ENCODE results near the gene CXCL5.

CXCL5 gene

DNA sequence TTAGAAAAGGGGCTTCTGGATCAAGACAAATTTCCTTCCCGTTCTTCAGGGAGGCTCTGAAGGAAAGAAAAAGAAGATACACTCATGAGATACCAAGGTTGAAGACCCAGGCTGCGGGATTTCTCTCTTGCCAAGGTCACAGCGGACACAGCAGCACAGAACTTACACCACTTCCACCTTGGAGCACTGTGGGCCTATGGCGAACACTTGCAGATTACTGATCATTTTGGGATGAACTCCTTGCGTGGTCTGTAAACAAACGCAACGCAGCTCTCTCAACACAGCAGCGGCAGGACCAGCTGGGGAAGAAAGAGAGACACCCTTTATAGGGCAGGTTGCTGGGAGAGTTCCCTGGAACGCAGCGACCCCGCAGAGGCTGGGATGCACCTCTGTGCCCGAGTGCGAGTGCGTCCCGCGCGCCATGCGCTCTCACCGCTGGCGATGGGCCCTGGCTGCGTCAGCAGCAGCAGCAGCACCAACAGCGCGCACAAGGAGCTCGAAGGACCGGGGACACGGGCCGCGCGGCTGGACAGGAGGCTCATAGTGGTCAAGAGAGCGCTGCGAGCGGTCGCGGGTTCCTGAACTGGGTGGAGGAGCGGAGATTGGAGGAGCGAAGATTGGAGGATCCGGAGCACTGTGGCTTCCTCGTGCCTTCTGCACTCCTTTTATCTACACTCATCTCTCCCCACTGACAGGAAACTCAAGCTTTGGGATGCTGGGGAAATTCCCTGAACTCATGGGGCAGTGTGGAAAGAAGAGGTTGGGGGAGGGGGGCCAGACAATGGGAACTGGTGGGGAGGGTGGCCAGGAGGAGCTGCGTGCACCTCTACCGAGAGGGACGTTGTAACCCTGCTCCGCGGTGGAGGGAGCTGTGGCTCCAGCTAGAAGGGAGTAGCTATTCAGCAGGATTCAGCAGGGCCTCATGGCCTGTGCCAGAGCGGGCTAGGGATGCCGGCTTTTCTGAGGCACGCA is at the start of gene CXCL5:
TSS of gene CXCL5 (minus strand) at position 638 of the 972 bp plus-strand sequence. CDS start at position 542, 96 bp downstream.
- H3K4me3 ChIP-seq (ENCODE audit: low read depth, low read length), result no peak within 1 kb of the TSS
- TF ChIP-seq, protein P1, sequence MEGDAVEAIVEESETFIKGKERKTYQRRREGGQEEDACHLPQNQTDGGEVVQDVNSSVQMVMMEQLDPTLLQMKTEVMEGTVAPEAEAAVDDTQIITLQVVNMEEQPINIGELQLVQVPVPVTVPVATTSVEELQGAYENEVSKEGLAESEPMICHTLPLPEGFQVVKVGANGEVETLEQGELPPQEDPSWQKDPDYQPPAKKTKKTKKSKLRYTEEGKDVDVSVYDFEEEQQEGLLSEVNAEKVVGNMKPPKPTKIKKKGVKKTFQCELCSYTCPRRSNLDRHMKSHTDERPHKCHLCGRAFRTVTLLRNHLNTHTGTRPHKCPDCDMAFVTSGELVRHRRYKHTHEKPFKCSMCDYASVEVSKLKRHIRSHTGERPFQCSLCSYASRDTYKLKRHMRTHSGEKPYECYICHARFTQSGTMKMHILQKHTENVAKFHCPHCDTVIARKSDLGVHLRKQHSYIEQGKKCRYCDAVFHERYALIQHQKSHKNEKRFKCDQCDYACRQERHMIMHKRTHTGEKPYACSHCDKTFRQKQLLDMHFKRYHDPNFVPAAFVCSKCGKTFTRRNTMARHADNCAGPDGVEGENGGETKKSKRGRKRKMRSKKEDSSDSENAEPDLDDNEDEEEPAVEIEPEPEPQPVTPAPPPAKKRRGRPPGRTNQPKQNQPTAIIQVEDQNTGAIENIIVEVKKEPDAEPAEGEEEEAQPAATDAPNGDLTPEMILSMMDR (IDR thresholded peaks at IDR 0.05; ENCODE audit: low read depth, low read length, missing control alignments), result no peak
- DNase-seq (ENCODE audit: low read depth), result no peak

DNA sequence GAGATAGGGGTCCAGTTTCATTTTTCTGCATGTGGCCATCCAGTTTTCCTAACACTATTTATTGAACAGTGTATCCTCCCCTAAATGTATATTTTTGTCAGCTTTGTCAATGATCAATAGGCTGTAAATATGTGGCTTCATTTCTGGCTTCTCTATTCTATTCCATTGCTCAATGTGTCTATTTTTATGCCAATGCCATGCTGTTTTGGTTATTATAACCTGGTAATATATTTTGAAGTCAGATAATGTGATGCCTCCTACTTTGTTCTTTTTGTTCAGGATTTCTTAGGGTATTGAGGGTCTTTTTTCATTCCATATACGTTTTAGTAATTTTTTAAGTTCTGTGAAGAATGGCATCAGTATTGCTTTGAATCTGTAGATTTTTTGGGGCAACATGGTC is 48.7 kb upstream of the CXCL5 start:
- TF ChIP-seq, protein P1 (IDR thresholded peaks at IDR 0.05; ENCODE audit: low read depth, low read length, missing control alignments), result no peak
- no peak overlapping the region for H3K4me3 ChIP-seq (ENCODE audit: low read depth, low read length)
- DNase-seq (ENCODE audit: low read depth), result no peak

DNA sequence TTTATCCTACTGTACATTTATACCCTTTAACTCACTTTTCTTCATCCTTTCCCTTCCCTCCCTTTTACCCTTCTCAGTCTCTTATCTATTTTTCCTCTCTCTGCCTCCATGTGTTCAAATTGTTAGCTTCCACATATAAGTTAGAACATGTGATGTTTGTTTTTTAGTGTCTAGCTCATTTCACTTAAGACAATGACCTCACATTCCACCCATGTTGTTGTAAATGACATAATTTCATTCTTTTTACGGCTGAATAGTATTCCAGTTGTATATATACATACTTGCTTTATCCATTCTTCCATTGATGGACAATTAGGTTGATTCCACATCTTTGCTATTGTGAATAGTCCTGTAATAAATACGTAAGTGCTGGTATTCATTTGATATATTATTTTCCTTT is 47.3 kb upstream of the CXCL5 start:
- H3K4me3 ChIP-seq (ENCODE audit: low read depth, low read length), result no peak overlapping the region
- no peak for DNase-seq (ENCODE audit: low read depth)
- TF ChIP-seq, protein P1 (IDR thresholded peaks at IDR 0.05; ENCODE audit: low read depth, low read length, missing control alignments), result no peak

DNA sequence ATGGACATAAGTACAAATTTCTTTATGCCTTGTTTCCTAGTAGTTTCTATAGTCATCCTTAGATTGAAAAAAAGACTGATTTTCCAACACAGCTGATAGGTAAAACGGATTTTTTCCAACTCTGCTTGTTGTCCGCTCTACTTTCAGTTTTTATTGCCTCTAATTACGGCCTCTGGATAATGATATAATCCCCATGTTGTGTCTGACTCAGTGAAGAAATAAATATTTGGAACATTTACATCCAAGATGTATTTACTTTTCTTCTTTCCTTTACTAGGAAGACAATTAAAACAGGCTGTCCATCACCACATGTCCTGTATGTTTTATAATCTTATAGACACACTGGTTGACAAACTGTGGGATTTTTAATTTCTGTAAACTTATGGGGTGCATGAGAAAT is 46.8 kb upstream of the CXCL5 start:
- no peak overlapping the region for H3K4me3 ChIP-seq (ENCODE audit: low read depth, low read length)
- TF ChIP-seq, protein P1 (IDR thresholded peaks at IDR 0.05; ENCODE audit: low read depth, low read length, missing control alignments), result no peak

DNA sequence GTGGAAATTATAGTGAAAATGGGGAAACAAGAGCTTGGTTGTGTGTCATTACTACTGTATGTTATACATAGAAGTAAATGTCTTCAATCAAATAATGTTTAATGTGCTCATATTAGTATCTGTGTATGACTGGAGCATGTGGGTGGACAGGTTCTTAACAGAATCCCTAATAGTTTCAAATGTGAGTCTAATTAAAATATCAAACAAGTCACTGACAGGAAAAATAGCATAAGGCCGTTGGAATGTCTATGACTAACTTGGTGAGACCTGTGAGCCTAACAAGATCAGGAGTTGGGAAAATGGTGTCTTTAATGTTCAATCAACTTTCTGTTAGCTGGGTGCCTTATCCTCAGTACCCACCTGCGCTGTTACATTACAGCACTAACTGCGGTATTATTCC is 46.2 kb upstream of the CXCL5 start:
- no peak for DNase-seq (ENCODE audit: low read depth)
- TF ChIP-seq, protein P1 (IDR thresholded peaks at IDR 0.05; ENCODE audit: low read depth, low read length, missing control alignments), result no peak
- no peak overlapping the region for H3K4me3 ChIP-seq (ENCODE audit: low read depth, low read length)

More for the DNA sequence above, 46.8 kb upstream of the CXCL5 start:
- DNase-seq (ENCODE audit: low read depth), result no peak

DNA sequence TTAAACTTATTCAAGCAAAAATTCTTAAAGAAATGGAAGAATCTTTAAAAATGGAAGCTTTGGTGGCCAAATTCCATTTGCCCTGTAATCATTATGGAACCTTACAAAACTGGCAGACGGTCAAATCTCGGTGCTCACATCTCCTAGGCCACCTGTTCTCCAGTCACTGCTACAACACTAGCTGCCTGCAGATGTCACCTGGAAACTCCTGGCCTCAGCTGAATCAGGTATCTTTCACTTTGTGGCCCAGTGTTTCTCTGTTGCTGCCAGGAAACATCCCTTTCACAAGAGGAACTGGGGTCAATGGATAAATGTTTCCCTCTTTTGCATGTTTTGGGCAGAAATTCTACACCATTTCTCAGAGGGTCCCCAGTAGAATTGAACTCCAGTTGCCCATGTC is 44.2 kb upstream of the CXCL5 start:
- TF ChIP-seq, protein P1 (IDR thresholded peaks at IDR 0.05; ENCODE audit: low read depth, low read length, missing control alignments), result no peak
- no peak overlapping the region for H3K4me3 ChIP-seq (ENCODE audit: low read depth, low read length)
- no peak for DNase-seq (ENCODE audit: low read depth)
